ENCODE measurements around the gene OR1I1. TPM values are rescaled to one million over a fixed set of nuclear protein-coding genes. Genes with fewer than 3 reads are reported as not detected.

OR1I1 gene
- total and polyA plus RNA-seq, 2 experiments from 2014 or later = not detected

Other genes starting within 250 kb of the OR1I1 start
- gene OR7A5, start 247.0 kb upstream of the OR1I1 start, total RNA-seq = not detected in 2 replicates
- gene OR7A5, start 247.0 kb upstream of the OR1I1 start, polyA plus RNA-seq = 0.12 TPM in 1 of 2 replicates, not detected in the other
- gene OR7C1, start 247.0 kb upstream of the OR1I1 start, total RNA-seq = 0.03 TPM in 1 of 2 replicates, not detected in the other
- 0.02 and 1.2 TPM in 2 replicates for gene OR7C1, start 247.0 kb upstream of the OR1I1 start, polyA plus RNA-seq
- not detected in 2 replicates for gene OR7A10, start 233.3 kb upstream of the OR1I1 start, total RNA-seq
- not detected in 2 replicates for gene OR7A10, start 233.3 kb upstream of the OR1I1 start, polyA plus RNA-seq
- gene OR7A17, start 196.1 kb upstream of the OR1I1 start, total RNA-seq = not detected in 2 replicates
- not detected in 2 replicates for gene OR7A17, start 196.1 kb upstream of the OR1I1 start, polyA plus RNA-seq
- gene OR7C2, start 140.7 kb upstream of the OR1I1 start, total RNA-seq = not detected in 2 replicates
- not detected in 2 replicates for gene OR7C2, start 140.7 kb upstream of the OR1I1 start, polyA plus RNA-seq
- gene SLC1A6, start 102.3 kb upstream of the OR1I1 start, total RNA-seq = 1.2 and 8.1 TPM in 2 replicates
- gene SLC1A6, start 102.3 kb upstream of the OR1I1 start, polyA plus RNA-seq = 4.6 and 7.1 TPM in 2 replicates
- gene CASP14, start 32.7 kb upstream of the OR1I1 start, total RNA-seq = not detected in 2 replicates
- not detected in 2 replicates for gene CASP14, start 32.7 kb upstream of the OR1I1 start, polyA plus RNA-seq
- gene SYDE1, start 25.2 kb downstream of the OR1I1 start, total RNA-seq = 14.5 and 17.8 TPM in 2 replicates
- gene SYDE1, start 25.2 kb downstream of the OR1I1 start, polyA plus RNA-seq = 15.2 and 18.5 TPM in 2 replicates
- gene NOTCH3, start 118.8 kb downstream of the OR1I1 start, total RNA-seq = 17.2 and 25.2 TPM in 2 replicates
- 30.0 and 34.8 TPM in 2 replicates for gene NOTCH3, start 118.8 kb downstream of the OR1I1 start, polyA plus RNA-seq
- gene EPHX3, start 150.2 kb downstream of the OR1I1 start, total RNA-seq = 0.36 and 1.6 TPM in 2 replicates
- gene EPHX3, start 150.2 kb downstream of the OR1I1 start, polyA plus RNA-seq = 3.5 and 3.6 TPM in 2 replicates

All from hepatocyte (in vitro differentiated cells).